ENCODE results near the gene USP13.

DNA sequence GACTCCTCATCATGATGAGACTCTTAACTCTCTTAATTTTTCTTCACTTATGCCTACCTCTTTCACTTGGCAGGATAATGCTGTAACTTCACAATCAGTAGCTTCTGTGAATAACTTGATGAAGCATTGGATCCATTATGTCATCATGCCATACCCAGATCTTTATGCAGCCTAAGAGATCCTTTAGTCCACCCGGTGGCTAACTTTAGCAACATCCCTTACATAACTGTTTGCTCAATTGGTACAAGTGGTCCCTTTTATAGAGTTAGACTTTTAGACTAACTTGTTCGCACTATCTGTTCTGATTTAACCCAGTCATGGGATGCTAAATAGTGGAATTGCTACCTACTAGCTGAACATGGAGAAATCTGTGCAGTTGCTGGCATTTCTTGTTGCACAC, 184.5 kb downstream of the USP13 start:
- TF ChIP-seq ZFX (IDR thresholded peaks at IDR 0.05) (no peak), JUND (IDR thresholded peaks at IDR 0.05) (no peak), ATF3 (IDR thresholded peaks at IDR 0.05) (no peak), POLR2A (IDR thresholded peaks at IDR 0.05; ENCODE audit: borderline replicate concordance, extremely low read depth, insufficient read depth, insufficient read length) (no peak), POLR2AphosphoS5 (IDR thresholded peaks at IDR 0.05; ENCODE audit: low read depth, low read length) (no peak), SRF (IDR thresholded peaks at IDR 0.05; ENCODE audit: low read depth) (no peak), CBX3 (IDR thresholded peaks at IDR 0.05; ENCODE audit: low read depth) (no peak), RAD21 (IDR thresholded peaks at IDR 0.05; ENCODE audit: low read depth) (0 out of 2 replicates have a peak, but pooled peaks have one; percentile 15), ZNF274 (IDR thresholded peaks at IDR 0.05; ENCODE audit: low read depth, low read length) (no peak), FOSL1 (IDR thresholded peaks at IDR 0.05; ENCODE audit: low read depth) (no peak), EZH2 (IDR thresholded peaks at IDR 0.05) (no peak), ZBTB33 (IDR thresholded peaks at IDR 0.05; ENCODE audit: extremely low read depth, insufficient replicate concordance, low read length) (no peak), MAX (IDR thresholded peaks at IDR 0.05) (no peak)
- TF ChIP-seq, protein P1, sequence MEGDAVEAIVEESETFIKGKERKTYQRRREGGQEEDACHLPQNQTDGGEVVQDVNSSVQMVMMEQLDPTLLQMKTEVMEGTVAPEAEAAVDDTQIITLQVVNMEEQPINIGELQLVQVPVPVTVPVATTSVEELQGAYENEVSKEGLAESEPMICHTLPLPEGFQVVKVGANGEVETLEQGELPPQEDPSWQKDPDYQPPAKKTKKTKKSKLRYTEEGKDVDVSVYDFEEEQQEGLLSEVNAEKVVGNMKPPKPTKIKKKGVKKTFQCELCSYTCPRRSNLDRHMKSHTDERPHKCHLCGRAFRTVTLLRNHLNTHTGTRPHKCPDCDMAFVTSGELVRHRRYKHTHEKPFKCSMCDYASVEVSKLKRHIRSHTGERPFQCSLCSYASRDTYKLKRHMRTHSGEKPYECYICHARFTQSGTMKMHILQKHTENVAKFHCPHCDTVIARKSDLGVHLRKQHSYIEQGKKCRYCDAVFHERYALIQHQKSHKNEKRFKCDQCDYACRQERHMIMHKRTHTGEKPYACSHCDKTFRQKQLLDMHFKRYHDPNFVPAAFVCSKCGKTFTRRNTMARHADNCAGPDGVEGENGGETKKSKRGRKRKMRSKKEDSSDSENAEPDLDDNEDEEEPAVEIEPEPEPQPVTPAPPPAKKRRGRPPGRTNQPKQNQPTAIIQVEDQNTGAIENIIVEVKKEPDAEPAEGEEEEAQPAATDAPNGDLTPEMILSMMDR (IDR thresholded peaks at IDR 0.05 in 2 of 3, conservative IDR thresholded peaks at IDR 0.05 in 1 of 3; ENCODE audit: borderline replicate concordance in 1 of 3, insufficient read depth in 1 of 3, low read depth in 2 of 3, low read length in 2 of 3), result peak in 1 of 3 experiments; percentile 30; a peak in 1 of 6 replicates

All from HCT116 (cell line).